HepG2 (cell line): Measurements from ENCODE around the gene LOXL3. TPM values are rescaled to one million over a fixed set of nuclear protein-coding genes. Genes with fewer than 3 reads are reported as not detected.
A peak's percentile ranks its signal among the peaks of the same experiment; 100 is the strongest.

Experiments used
- CCDC6 ChIP-seq: sonication (generic); formaldehyde crosslinking; IDR thresholded peaks from 2 replicates; pipeline ENCODE4 v1.8.1; 2022; ENCODE audit warnings: mild to moderate bottlenecking, missing genetic modification reagents, moderate library complexity
- FOSL1 ChIP-seq: sonication (generic); formaldehyde crosslinking; IDR thresholded peaks from 2 replicates; pipeline ENCODE4 v1.9.0; 2021; ENCODE audit warnings: missing genetic modification reagents, borderline replicate concordance
- GTF3A ChIP-seq: sonication (generic); formaldehyde crosslinking; conservative IDR thresholded peaks from 2 replicates; pipeline ENCODE4 v1.4.0; 2020; ENCODE audit warnings: mild to moderate bottlenecking, missing genetic modification reagents
- HNF4A ChIP-seq: sonication (generic); formaldehyde crosslinking; IDR thresholded peaks from 2 replicates; pipeline ENCODE4 v1.4.0; 2020; ENCODE audit warnings: missing genetic modification reagents
- HOXA3 ChIP-seq: sonication (generic); formaldehyde crosslinking; IDR thresholded peaks from 2 replicates; pipeline ENCODE4 v1.5.0; 2020; ENCODE audit warnings: missing genetic modification reagents
- MAFK ChIP-seq, 2 experiments: IDR thresholded peaks in 1 of 2; conservative IDR thresholded peaks in 1 of 2; 2 replicates each; pipeline ENCODE4 v1.6.1; 2011; ENCODE audit warnings: improper control_type of control experiment in 2 of 2, low read length in 2 of 2
- NR2C2 ChIP-seq: sonication (generic); formaldehyde crosslinking; IDR thresholded peaks from 2 replicates; pipeline ENCODE4 v1.4.0; 2020; ENCODE audit warnings: missing genetic modification reagents, mild to moderate bottlenecking, moderate library complexity, borderline replicate concordance
- SAFB2 ChIP-seq: sonication (generic); formaldehyde crosslinking; IDR thresholded peaks from 2 replicates; pipeline ENCODE4 v1.5.1; 2020; ENCODE audit warnings: missing genetic modification reagents, low read depth, mild to moderate bottlenecking, borderline replicate concordance
- TAF15 ChIP-seq: fragments of 200-400 bp; formaldehyde crosslinking; IDR thresholded peaks from one replicate; pipeline ENCODE4 v1.6.1; 2018; ENCODE audit warnings: mild to moderate bottlenecking, low read depth, low read length; ENCODE audit not compliant: poor library complexity, severe bottlenecking
- TBL1XR1 ChIP-seq: fragments of 150-350 bp; IDR thresholded peaks from 2 replicates; pipeline ENCODE4 v1.6.1; 2014; ENCODE audit warnings: borderline replicate concordance, low read length; ENCODE audit not compliant: partially characterized antibody
- ZNF234 ChIP-seq: sonication (generic); formaldehyde crosslinking; conservative IDR thresholded peaks from 2 replicates; pipeline ENCODE4 v1.5.1; 2020; ENCODE audit warnings: mild to moderate bottlenecking, missing genetic modification reagents
- ZNF296 ChIP-seq: sonication (generic); formaldehyde crosslinking; conservative IDR thresholded peaks from 2 replicates; pipeline ENCODE4 v1.5.0; 2020; ENCODE audit warnings: mild to moderate bottlenecking, missing genetic modification reagents
- ZZZ3 ChIP-seq: sonication (generic); formaldehyde crosslinking; IDR thresholded peaks from 2 replicates; pipeline ENCODE4 v1.4.0; 2020; ENCODE audit warnings: missing genetic modification reagents, mild to moderate bottlenecking, borderline replicate concordance
- polyA plus RNA-seq, 8 experiments: library from polyadenylated mRNA; depleted of rRNA in 3 of 8; stranded (reverse) in 7 of 8; unstranded in 1 of 8; fragments of >200 nt; fragmentation: Illumina TruSeq in 4 of 8; extraction: Trizol in 4 of 8; gene quantifications; 2 replicates each; pipeline versions ENCODE4 v1.2.1 to v1.2.3, GENCODE V29; 2011 to 2016; ENCODE audit warnings: low read depth in 4 of 8, missing spikeins in 1 of 8, mixed read lengths in 1 of 8; ENCODE audit not compliant: insufficient read depth in 1 of 8
- total RNA-seq, 5 experiments: library from RNA; depleted of rRNA; stranded (reverse); fragments of >200 nt; fragmentation: Illumina TruSeq; extraction: Trizol; gene quantifications; 2 replicates each; pipeline ENCODE4 v1.2.3, GENCODE V29; 2016; ENCODE audit warnings: low read depth in 1 of 5
- TF ChIP-seq, protein P1 (sequence below): sonication (generic); formaldehyde crosslinking; IDR thresholded peaks from 2 replicates; pipeline ENCODE4 v1.4.0; 2020; ENCODE audit warnings: mild to moderate bottlenecking, missing genetic modification reagents
- TF ChIP-seq, protein P2 (sequence below): sonication (generic); IDR thresholded peaks from 2 replicates; pipeline ENCODE4 v1.6.1; 2016; ENCODE audit warnings: low read depth, borderline replicate concordance
- TF ChIP-seq, protein P3 (sequence below), 2 experiments: IDR thresholded peaks; 2 replicates each; pipeline ENCODE4 v1.6.1; 2011 to 2012; ENCODE audit warnings: low read length in 2 of 2, borderline replicate concordance in 1 of 2, low read depth in 1 of 2, mild to moderate bottlenecking in 1 of 2, moderate library complexity in 1 of 2
- TF ChIP-seq, protein P4 (sequence below): sonication (generic); formaldehyde crosslinking; IDR thresholded peaks from 2 replicates; pipeline ENCODE4 v1.4.0; 2020; ENCODE audit warnings: missing genetic modification reagents
- TF ChIP-seq, protein P5 (sequence below): sonication (generic); formaldehyde crosslinking; IDR thresholded peaks from 2 replicates; pipeline ENCODE4 v1.5.1; 2020; ENCODE audit warnings: missing genetic modification reagents, mild to moderate bottlenecking, borderline replicate concordance

LOXL3 gene
- total and polyA plus RNA-seq, 2 of the 13 experiments (the other 11 are each of a cell fraction or from before 2014, with no cell fraction given) = 0.55 to 6.5 TPM

DNA sequence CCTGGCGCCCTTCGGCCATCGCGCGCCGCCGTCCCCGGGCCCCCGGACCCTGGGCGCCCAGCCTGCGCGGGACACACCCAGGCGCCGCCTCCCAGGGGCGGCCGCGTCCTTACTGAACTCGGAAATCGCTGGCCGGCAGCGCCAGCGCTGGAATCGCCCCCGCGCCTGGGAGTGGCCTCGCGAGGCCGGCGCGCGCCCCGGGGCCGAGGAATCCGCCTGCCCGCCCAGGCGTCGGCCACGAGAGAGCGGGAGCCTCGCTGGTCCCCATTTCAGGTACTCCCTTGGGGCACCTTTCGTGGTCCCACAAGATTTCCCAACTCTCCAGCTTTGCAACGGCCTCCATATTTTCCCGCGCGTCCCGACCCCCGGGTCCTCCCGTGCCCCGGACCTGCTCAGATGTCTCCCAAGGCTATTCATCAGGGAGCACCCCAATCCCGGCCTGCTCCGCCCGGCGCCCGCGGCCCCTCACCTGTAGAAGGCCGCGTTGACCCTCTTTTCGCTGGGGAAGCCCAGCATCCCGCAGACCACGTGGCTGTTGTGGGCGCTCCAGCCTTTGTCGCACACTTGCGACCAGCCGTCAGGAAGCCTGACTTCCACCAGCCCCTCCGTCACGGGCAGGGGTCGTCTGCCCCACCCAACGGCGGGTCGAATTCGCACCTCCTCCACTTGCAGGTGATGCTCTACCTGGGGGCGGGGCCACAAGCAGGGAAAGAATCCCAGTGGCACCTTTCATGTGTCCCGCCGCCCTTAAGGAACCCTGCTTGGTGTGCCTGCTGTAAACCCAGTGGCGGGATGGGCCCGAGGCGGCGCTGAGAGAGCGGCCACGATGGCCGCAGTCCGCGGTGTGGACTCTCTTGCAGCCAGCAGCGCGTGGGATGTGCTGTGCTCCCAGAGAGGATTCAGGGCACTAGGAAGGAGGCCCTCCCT is 4.6 kb downstream of the LOXL3 start (continued):
- TF ChIP-seq CCDC6 (CRISPR knock-in tag) = peak; percentile 37; the same call in 1 of the 2 replicates
- TF ChIP-seq HNF4A (CRISPR knock-in tag) = no peak
- TF ChIP-seq GTF3A (CRISPR knock-in tag) = no peak
- TF ChIP-seq, protein P1, sequence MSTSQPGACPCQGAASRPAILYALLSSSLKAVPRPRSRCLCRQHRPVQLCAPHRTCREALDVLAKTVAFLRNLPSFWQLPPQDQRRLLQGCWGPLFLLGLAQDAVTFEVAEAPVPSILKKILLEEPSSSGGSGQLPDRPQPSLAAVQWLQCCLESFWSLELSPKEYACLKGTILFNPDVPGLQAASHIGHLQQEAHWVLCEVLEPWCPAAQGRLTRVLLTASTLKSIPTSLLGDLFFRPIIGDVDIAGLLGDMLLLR (CRISPR knock-in tag) = no peak
- TF ChIP-seq ZNF234 (CRISPR knock-in tag) = no peak
- TF ChIP-seq, protein P2, sequence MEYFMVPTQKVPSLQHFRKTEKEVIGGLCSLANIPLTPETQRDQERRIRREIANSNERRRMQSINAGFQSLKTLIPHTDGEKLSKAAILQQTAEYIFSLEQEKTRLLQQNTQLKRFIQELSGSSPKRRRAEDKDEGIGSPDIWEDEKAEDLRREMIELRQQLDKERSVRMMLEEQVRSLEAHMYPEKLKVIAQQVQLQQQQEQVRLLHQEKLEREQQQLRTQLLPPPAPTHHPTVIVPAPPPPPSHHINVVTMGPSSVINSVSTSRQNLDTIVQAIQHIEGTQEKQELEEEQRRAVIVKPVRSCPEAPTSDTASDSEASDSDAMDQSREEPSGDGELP = no peak
- TF ChIP-seq TAF15 = no peak
- TF ChIP-seq FOSL1 = no peak
- TF ChIP-seq ZNF296 (CRISPR knock-in tag) = 0 out of 2 replicates have a peak, but pooled peaks have one; percentile 30
- TF ChIP-seq, protein P3, sequence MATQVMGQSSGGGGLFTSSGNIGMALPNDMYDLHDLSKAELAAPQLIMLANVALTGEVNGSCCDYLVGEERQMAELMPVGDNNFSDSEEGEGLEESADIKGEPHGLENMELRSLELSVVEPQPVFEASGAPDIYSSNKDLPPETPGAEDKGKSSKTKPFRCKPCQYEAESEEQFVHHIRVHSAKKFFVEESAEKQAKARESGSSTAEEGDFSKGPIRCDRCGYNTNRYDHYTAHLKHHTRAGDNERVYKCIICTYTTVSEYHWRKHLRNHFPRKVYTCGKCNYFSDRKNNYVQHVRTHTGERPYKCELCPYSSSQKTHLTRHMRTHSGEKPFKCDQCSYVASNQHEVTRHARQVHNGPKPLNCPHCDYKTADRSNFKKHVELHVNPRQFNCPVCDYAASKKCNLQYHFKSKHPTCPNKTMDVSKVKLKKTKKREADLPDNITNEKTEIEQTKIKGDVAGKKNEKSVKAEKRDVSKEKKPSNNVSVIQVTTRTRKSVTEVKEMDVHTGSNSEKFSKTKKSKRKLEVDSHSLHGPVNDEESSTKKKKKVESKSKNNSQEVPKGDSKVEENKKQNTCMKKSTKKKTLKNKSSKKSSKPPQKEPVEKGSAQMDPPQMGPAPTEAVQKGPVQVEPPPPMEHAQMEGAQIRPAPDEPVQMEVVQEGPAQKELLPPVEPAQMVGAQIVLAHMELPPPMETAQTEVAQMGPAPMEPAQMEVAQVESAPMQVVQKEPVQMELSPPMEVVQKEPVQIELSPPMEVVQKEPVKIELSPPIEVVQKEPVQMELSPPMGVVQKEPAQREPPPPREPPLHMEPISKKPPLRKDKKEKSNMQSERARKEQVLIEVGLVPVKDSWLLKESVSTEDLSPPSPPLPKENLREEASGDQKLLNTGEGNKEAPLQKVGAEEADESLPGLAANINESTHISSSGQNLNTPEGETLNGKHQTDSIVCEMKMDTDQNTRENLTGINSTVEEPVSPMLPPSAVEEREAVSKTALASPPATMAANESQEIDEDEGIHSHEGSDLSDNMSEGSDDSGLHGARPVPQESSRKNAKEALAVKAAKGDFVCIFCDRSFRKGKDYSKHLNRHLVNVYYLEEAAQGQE (IDR thresholded peaks at IDR 0.05; ENCODE audit: borderline replicate concordance in 1 of 2, low read depth in 1 of 2, low read length in 2 of 2) = no peak
- no peak for TF ChIP-seq ZZZ3
- TF ChIP-seq MAFK (conservative IDR thresholded peaks at IDR 0.05 in 1 of 2, IDR thresholded peaks at IDR 0.05 in 1 of 2; ENCODE audit: low read length in 2 of 2) = no peak
- TF ChIP-seq, protein P4, sequence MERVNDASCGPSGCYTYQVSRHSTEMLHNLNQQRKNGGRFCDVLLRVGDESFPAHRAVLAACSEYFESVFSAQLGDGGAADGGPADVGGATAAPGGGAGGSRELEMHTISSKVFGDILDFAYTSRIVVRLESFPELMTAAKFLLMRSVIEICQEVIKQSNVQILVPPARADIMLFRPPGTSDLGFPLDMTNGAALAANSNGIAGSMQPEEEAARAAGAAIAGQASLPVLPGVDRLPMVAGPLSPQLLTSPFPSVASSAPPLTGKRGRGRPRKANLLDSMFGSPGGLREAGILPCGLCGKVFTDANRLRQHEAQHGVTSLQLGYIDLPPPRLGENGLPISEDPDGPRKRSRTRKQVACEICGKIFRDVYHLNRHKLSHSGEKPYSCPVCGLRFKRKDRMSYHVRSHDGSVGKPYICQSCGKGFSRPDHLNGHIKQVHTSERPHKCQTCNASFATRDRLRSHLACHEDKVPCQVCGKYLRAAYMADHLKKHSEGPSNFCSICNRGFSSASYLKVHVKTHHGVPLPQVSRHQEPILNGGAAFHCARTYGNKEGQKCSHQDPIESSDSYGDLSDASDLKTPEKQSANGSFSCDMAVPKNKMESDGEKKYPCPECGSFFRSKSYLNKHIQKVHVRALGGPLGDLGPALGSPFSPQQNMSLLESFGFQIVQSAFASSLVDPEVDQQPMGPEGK = peak; percentile 26; the same call in 1 of the 2 replicates
- TF ChIP-seq NR2C2 = peak; percentile 33; the same call in 1 of the 2 replicates
- no peak; the same call in 1 of the 2 replicates for TF ChIP-seq SAFB2 (CRISPR knock-in tag)
- TF ChIP-seq TBL1XR1 = no peak
- TF ChIP-seq, protein P5, sequence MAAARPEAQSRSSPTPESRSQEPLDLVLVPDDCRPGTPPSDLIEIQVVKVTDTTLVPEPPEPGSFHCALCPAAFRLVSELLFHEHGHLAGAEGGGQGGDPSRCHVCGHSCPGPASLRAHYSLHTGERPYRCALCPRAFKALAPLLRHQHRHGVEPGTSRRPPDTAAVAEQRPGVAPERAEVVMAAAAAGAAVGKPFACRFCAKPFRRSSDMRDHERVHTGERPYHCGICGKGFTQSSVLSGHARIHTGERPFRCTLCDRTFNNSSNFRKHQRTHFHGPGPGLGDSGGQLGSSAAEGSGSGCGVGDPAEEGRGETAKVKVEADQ (CRISPR knock-in tag) = no peak
- peak; percentile 44; the same call in 1 of the 2 replicates for TF ChIP-seq HOXA3 (CRISPR knock-in tag)
